H1 (cell line): ENCODE results near the gene CELSR1. TPM values are rescaled to one million over a fixed set of nuclear protein-coding genes. Genes with fewer than 3 reads are reported as not detected.

Experiments used
- CTCF ChIA-PET: fragments of 300-600 bp; sonication (Branson Sonifier 250); formaldehyde crosslinking; loops from one replicate; lab custom pipeline; 2021; ENCODE audit not compliant: partially characterized antibody; lab: Charles Lee
- POLR2A ChIA-PET: fragments of 300-600 bp; sonication (Branson Sonifier 250); formaldehyde crosslinking; loops from one replicate; lab custom pipeline; 2021; ENCODE audit warnings: inconsistent platforms; ENCODE audit not compliant: partially characterized antibody; lab: Charles Lee
- DNase-seq, 2 experiments: peaks; one replicate each; pipeline versions ENCODE4 v3.0.0 to v3.0.0-alpha.2; 2010 to 2022; ENCODE audit warnings: low spot score in 2 of 2, low read depth in 1 of 2, mixed read lengths in 1 of 2
- FAIRE-seq: peaks from 2 replicates; lab custom pipeline; 2011; peaks lifted over from hg19 to GRCh38; lab: Jason Lieb, UNC
- H2AFZ ChIP-seq: 2 replicates; pipeline ENCODE4 v1.8.1; 2012; ENCODE audit warnings: low read length, inconsistent platforms
- H2AK5ac ChIP-seq: 2 replicates; pipeline ENCODE4 v1.6.1; 2013; ENCODE audit warnings: low read depth, low read length
- H2BK120ac ChIP-seq: replicated peaks from 2 replicates; pipeline ENCODE3; 2013; ENCODE audit warnings: low read depth, low read length, inconsistent platforms
- H2BK12ac ChIP-seq: 2 replicates; pipeline ENCODE4 v1.6.1; 2013; ENCODE audit warnings: low read depth, low read length
- H2BK15ac ChIP-seq: 2 replicates; pipeline ENCODE4 v1.6.1; 2013; ENCODE audit warnings: low read length
- H2BK20ac ChIP-seq: 2 replicates; pipeline ENCODE4 v1.6.1; 2013; ENCODE audit warnings: low read length
- H2BK5ac ChIP-seq: 2 replicates; pipeline ENCODE4 v1.6.1; 2013; ENCODE audit warnings: low read depth, low read length
- H3K14ac ChIP-seq: 2 replicates; pipeline ENCODE4 v1.6.1; 2013; ENCODE audit warnings: inconsistent platforms; ENCODE audit not compliant: insufficient read length
- H3K18ac ChIP-seq: 2 replicates; pipeline ENCODE4 v1.6.1; 2013; ENCODE audit warnings: low read length; ENCODE audit errors: extremely low read depth
- H3K23ac ChIP-seq: 2 replicates; pipeline ENCODE4 v1.6.1; 2013; ENCODE audit warnings: inconsistent platforms; ENCODE audit not compliant: insufficient read length
- H3K23me2 ChIP-seq: 2 replicates; pipeline ENCODE4 v1.6.1; 2013; ENCODE audit warnings: low read depth, low read length
- H3K27ac ChIP-seq: 2 replicates; pipeline ENCODE4 v1.6.1; 2011; ENCODE audit warnings: low read depth, low read length, inconsistent platforms
- H3K27me3 ChIP-seq, 4 experiments: replicated peaks in 1 of 4; 1 replicate in 1 of 4; 2 replicates in 3 of 4; pipeline versions ENCODE4 v1.6.1 to v1.8.1; 2011 to 2013; ENCODE audit warnings: low read length in 3 of 4, mild to moderate bottlenecking in 3 of 4, inconsistent platforms in 2 of 4, mixed read lengths in 2 of 4, moderate library complexity in 1 of 4; ENCODE audit not compliant: control insufficient read depth in 3 of 4, insufficient read depth in 3 of 4; ENCODE audit errors: extremely low read depth in 1 of 4
- H3K36me3 ChIP-seq, 4 experiments: 2 replicates each; pipeline versions ENCODE4 v1.6.1 to v1.8.1; 2011 to 2013; ENCODE audit warnings: mild to moderate bottlenecking in 4 of 4, low read length in 3 of 4, moderate library complexity in 2 of 4, control low read depth in 1 of 4, inconsistent platforms in 1 of 4; ENCODE audit not compliant: insufficient read depth in 4 of 4, control insufficient read depth in 2 of 4
- H3K4ac ChIP-seq: replicated peaks from 2 replicates; pipeline ENCODE3; 2013; ENCODE audit warnings: low read length, low read depth, mixed read lengths, inconsistent platforms; ENCODE audit not compliant: insufficient read length
- H3K4me1 ChIP-seq, 4 experiments: replicated peaks in 1 of 4; 1 replicate in 1 of 4; 2 replicates in 3 of 4; pipeline versions ENCODE4 v1.6.1 to v1.8.1; 2011 to 2013; ENCODE audit warnings: low read length in 3 of 4, inconsistent platforms in 2 of 4, mixed read lengths in 1 of 4; ENCODE audit not compliant: insufficient read depth in 4 of 4, control insufficient read depth in 3 of 4
- H3K4me2 ChIP-seq, 2 experiments: 2 replicates each; pipeline versions ENCODE4 v1.6.1 to v1.8.1; 2011 to 2013; ENCODE audit warnings: low read depth in 2 of 2, low read length in 2 of 2, control low read depth in 1 of 2, inconsistent platforms in 1 of 2, mild to moderate bottlenecking in 1 of 2; ENCODE audit not compliant: insufficient read depth in 1 of 2
- H3K4me3 ChIP-seq, 4 experiments: fragments of 200-600, 300-600 bp in 1 of 4; sonication (generic), shearing (Covaris generic), sonication (Bioruptor Twin) in 1 of 4; 2 replicates each; pipeline versions ENCODE4 v1.5.1 to v1.8.1; 2011 to 2016; ENCODE audit warnings: low read length in 4 of 4, low read depth in 3 of 4, control low read depth in 2 of 4, inconsistent platforms in 2 of 4, mild to moderate bottlenecking in 2 of 4, mixed read lengths in 1 of 4, moderate library complexity in 1 of 4; ENCODE audit not compliant: insufficient read depth in 2 of 4; ENCODE audit errors: extremely low read depth in 1 of 4
- H3K56ac ChIP-seq: replicated peaks from 2 replicates; pipeline ENCODE3; 2013; ENCODE audit warnings: low read depth, mild to moderate bottlenecking, mixed read lengths, low read length, inconsistent platforms; ENCODE audit not compliant: insufficient read length
- H3K79me1 ChIP-seq: 2 replicates; pipeline ENCODE4 v1.6.1; 2013; ENCODE audit warnings: low read depth, low read length, control low read depth
- H3K79me2 ChIP-seq, 2 experiments: 2 replicates each; pipeline versions ENCODE4 v1.6.1 to v1.8.1; 2012 to 2013; ENCODE audit warnings: low read length in 2 of 2, mild to moderate bottlenecking in 2 of 2, inconsistent platforms in 1 of 2; ENCODE audit not compliant: insufficient read depth in 2 of 2, control insufficient read depth in 1 of 2
- H3K9ac ChIP-seq, 4 experiments: replicated peaks in 1 of 4; 1 replicate in 1 of 4; 2 replicates in 3 of 4; pipeline versions ENCODE4 v1.6.1 to v1.8.1; 2011 to 2013; ENCODE audit warnings: low read depth in 3 of 4, low read length in 3 of 4, control low read depth in 2 of 4, mild to moderate bottlenecking in 2 of 4, moderate library complexity in 2 of 4, inconsistent platforms in 1 of 4; ENCODE audit errors: extremely low read depth in 1 of 4
- H3K9me3 ChIP-seq, 2 experiments: 2 replicates each; pipeline versions ENCODE4 v1.6.1 to v1.8.1; 2012 to 2013; ENCODE audit warnings: mild to moderate bottlenecking in 2 of 2, moderate library complexity in 2 of 2, control low read depth in 1 of 2, inconsistent platforms in 1 of 2, low read depth in 1 of 2, low read length in 1 of 2, mixed read lengths in 1 of 2; ENCODE audit not compliant: insufficient read depth in 2 of 2
- H4K20me1 ChIP-seq, 2 experiments: replicated peaks in 1 of 2; 2 replicates each; pipeline versions ENCODE3 to v1.8.1; 2011 to 2013; ENCODE audit warnings: inconsistent platforms in 2 of 2, low read length in 2 of 2, mild to moderate bottlenecking in 1 of 2; ENCODE audit not compliant: insufficient read depth in 2 of 2, control insufficient read depth in 1 of 2
- H4K5ac ChIP-seq: 2 replicates; pipeline ENCODE4 v1.6.1; 2013; ENCODE audit warnings: low read length, low read depth, mixed read lengths, inconsistent platforms; ENCODE audit not compliant: insufficient read length
- H4K8ac ChIP-seq: 2 replicates; pipeline ENCODE4 v1.8.0; 2013; ENCODE audit warnings: mild to moderate bottlenecking, moderate library complexity, low read length, inconsistent platforms; ENCODE audit not compliant: insufficient read depth; ENCODE audit errors: extremely low read depth
- H4K91ac ChIP-seq: replicated peaks from 2 replicates; pipeline ENCODE3; 2013; ENCODE audit warnings: low read length, mixed read lengths, inconsistent platforms; ENCODE audit not compliant: insufficient read length
- BACH1 ChIP-seq: IDR thresholded peaks from 2 replicates; pipeline ENCODE4 v1.6.1; 2012; ENCODE audit warnings: low read length, improper control_type of control experiment
- BCL11A ChIP-seq, 2 experiments: IDR thresholded peaks; one replicate each; pipeline ENCODE4 v1.6.1; 2011; ENCODE audit warnings: low read depth in 2 of 2, low read length in 2 of 2, mild to moderate bottlenecking in 2 of 2
- CHD2 ChIP-seq: IDR thresholded peaks from 2 replicates; pipeline ENCODE4 v1.6.1; 2012; ENCODE audit warnings: low read length, improper control_type of control experiment
- EZH2 ChIP-seq: fragments of 200-600 bp; sonication (generic); IDR thresholded peaks from 2 replicates; pipeline ENCODE4 v1.7.1; 2012; ENCODE audit warnings: low read depth, mild to moderate bottlenecking, moderate library complexity, low read length, inconsistent platforms; ENCODE audit not compliant: severe bottlenecking
- GTF2F1 ChIP-seq: IDR thresholded peaks from 2 replicates; pipeline ENCODE4 v1.6.1; 2012; ENCODE audit warnings: low read depth, low read length, improper control_type of control experiment, borderline replicate concordance
- MAFK ChIP-seq: IDR thresholded peaks from 2 replicates; pipeline ENCODE4 v1.6.1; 2012; ENCODE audit warnings: low read depth, mild to moderate bottlenecking, improper control_type of control experiment, low read length
- SIN3A ChIP-seq, 2 experiments: IDR thresholded peaks in 1 of 2; conservative IDR thresholded peaks in 1 of 2; 2 replicates each; pipeline ENCODE4 v1.6.1; 2011 to 2012; ENCODE audit warnings: low read length in 2 of 2, improper control_type of control experiment in 1 of 2, low read depth in 1 of 2, mild to moderate bottlenecking in 1 of 2
- SP1 ChIP-seq: IDR thresholded peaks from 2 replicates; pipeline ENCODE4 v1.6.1; 2011; ENCODE audit warnings: low read depth, low read length
- SP2 ChIP-seq: IDR thresholded peaks from 2 replicates; pipeline ENCODE4 v1.6.1; 2012; ENCODE audit warnings: mild to moderate bottlenecking, low read length, inconsistent platforms
- TBP ChIP-seq: IDR thresholded peaks from 2 replicates; pipeline ENCODE4 v1.6.1; 2011; ENCODE audit warnings: low read depth, low read length, improper control_type of control experiment
- WGBS, 2 experiments: shearing (Covaris generic) in 1 of 2; methylation state at CpG; one replicate each; pipeline versions ENCODE4 v1.1.6 to v1.1.7; 2013 to 2015; ENCODE audit warnings: low lambda C conversion rate in 2 of 2, mixed read lengths in 2 of 2, inconsistent platforms in 1 of 2, low coverage in 1 of 2, missing lambda C conversion rate in 1 of 2; ENCODE audit not compliant: insufficient replicate concordance in 2 of 2, insufficient coverage in 1 of 2, insufficient read length in 1 of 2; ENCODE audit errors: extremely low coverage in 1 of 2, missing lambda C conversion rate in 1 of 2; 5-methylcytosine and 5-hydroxymethylcytosine counted together
- polyA plus RNA-seq, 7 experiments: library from polyadenylated mRNA; depleted of rRNA in 3 of 7; stranded (reverse) in 5 of 7; unstranded in 2 of 7; fragments of >200 nt in 5 of 7; fragments of 200-250 nt in 2 of 7; gene quantifications; 1 replicate in 5 of 7; 2 replicates in 1 of 7; 4 replicates in 1 of 7; pipeline versions ENCODE4 v1.2.1 to v1.2.3, GENCODE V29; 2011 to 2013; ENCODE audit warnings: missing spikeins in 2 of 7, mixed read lengths in 2 of 7
- total RNA-seq: library from RNA; stranded (reverse); fragmentation: NEBNext Ultra II Directional; extraction: Animal tissue kit (Norgen Biotek cat#: 25700); gene quantifications from 2 replicates; pipeline ENCODE4 v1.2.1, GENCODE V29; 2021
- TF ChIP-seq, protein P1 (sequence below), 3 experiments: IDR thresholded peaks; 1 replicate in 2 of 3; 2 replicates in 1 of 3; pipeline versions ENCODE4 v1.5.1 to v1.6.1; 2011; ENCODE audit warnings: low read length in 3 of 3, mild to moderate bottlenecking in 3 of 3, inconsistent platforms in 2 of 3, low read depth in 1 of 3, moderate library complexity in 1 of 3; ENCODE audit not compliant: insufficient read depth in 1 of 3; ENCODE audit errors: control extremely low read depth in 1 of 3

The CELSR1 gene
- total and polyA plus RNA-seq, 2 of the 8 experiments (the other 6 are each of a cell fraction or from before 2014, with no cell fraction given): 9.0 to 12.4 TPM

DNA sequence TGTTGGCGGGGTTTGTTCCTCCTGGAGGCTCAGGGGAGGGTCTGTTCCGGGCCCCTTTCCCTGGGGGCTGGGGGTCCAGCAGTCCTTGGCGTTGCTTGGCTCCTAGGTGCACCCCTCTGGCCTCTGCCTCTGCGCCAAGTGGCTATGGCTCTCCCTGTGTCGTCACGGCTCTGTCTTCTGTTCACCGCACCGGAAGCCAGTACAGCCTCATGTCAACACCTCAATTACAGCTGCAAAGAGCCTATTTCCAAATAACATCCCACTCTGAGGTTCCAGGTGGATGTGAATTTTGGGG, 64.8 kb downstream of the CELSR1 start:
- TF ChIP-seq SP1 (no peak), SP2 (no peak), TBP (no peak), GTF2F1 (no peak), SIN3A (conservative IDR thresholded peaks at IDR 0.05 in 1 of 2, IDR thresholded peaks at IDR 0.05 in 1 of 2; ENCODE audit: low read depth in 1 of 2, low read length in 2 of 2) (no peak), BCL11A (IDR thresholded peaks at IDR 0.05; ENCODE audit: low read depth in 2 of 2, low read length in 2 of 2) (no peak), MAFK (no peak), CHD2 (no peak), EZH2 (no peak), BACH1 (no peak)
- TF ChIP-seq, protein P1, sequence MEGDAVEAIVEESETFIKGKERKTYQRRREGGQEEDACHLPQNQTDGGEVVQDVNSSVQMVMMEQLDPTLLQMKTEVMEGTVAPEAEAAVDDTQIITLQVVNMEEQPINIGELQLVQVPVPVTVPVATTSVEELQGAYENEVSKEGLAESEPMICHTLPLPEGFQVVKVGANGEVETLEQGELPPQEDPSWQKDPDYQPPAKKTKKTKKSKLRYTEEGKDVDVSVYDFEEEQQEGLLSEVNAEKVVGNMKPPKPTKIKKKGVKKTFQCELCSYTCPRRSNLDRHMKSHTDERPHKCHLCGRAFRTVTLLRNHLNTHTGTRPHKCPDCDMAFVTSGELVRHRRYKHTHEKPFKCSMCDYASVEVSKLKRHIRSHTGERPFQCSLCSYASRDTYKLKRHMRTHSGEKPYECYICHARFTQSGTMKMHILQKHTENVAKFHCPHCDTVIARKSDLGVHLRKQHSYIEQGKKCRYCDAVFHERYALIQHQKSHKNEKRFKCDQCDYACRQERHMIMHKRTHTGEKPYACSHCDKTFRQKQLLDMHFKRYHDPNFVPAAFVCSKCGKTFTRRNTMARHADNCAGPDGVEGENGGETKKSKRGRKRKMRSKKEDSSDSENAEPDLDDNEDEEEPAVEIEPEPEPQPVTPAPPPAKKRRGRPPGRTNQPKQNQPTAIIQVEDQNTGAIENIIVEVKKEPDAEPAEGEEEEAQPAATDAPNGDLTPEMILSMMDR (IDR thresholded peaks at IDR 0.05; ENCODE audit: control extremely low read depth in 1 of 3, insufficient read depth in 1 of 3, low read depth in 1 of 3, low read length in 3 of 3): no peak
- H3K56ac ChIP-seq: no peak overlapping the region
- DNase-seq: no peak
- H2BK20ac ChIP-seq: no peak overlapping the region
- no peak overlapping the region for H3K4ac ChIP-seq
- POLR2A ChIA-PET: no interaction called here
- no peak overlapping the region for H3K9ac ChIP-seq
- no peak overlapping the region for H3K18ac ChIP-seq
- no peak overlapping the region for H2AFZ ChIP-seq
- H3K23ac ChIP-seq: no peak overlapping the region
- H2BK15ac ChIP-seq: no peak overlapping the region
- CTCF ChIA-PET: interaction anchor here (0.5 to 1.9 kb wide), 2 partner anchors 10 to 1195 kb away, joined by 3 to 6 read pairs; no protein-coding TSS in a partner anchor
- H2BK5ac ChIP-seq: no peak overlapping the region
- no peak overlapping the region for H2BK120ac ChIP-seq
- H3K4me3 ChIP-seq: no peak overlapping the region
- H3K27ac ChIP-seq: no peak overlapping the region
- no peak overlapping the region for H4K91ac ChIP-seq
- no peaks in the 10 kb centered on the region for H3K9me3 ChIP-seq
- H3K36me3 ChIP-seq: no peaks in the 10 kb centered on the region
- whole genome bisulfite sequencing, 2 experiments: 95% methylated on average over 8 of the region's 8 CpGs; no CpG with 5 or more reads in 1 of the 2 experiments
- no peak overlapping the region for H3K4me2 ChIP-seq
- no peak overlapping the region for H2AK5ac ChIP-seq
- H4K20me1 ChIP-seq: no peaks in the 10 kb centered on the region
- no peaks in the 10 kb centered on the region for H3K23me2 ChIP-seq
- H3K27me3 ChIP-seq: no peaks in the 10 kb centered on the region
- no peak overlapping the region for H4K8ac ChIP-seq
- H4K5ac ChIP-seq: no peak overlapping the region
- no peaks in the 10 kb centered on the region for H3K4me1 ChIP-seq
- no peak for FAIRE-seq
- no peaks in the 10 kb centered on the region; the same call in 1 of the 2 replicates for H3K79me1 ChIP-seq
- no peak overlapping the region for H2BK12ac ChIP-seq
- no peak overlapping the region for H3K14ac ChIP-seq
- no peaks in the 10 kb centered on the region for H3K79me2 ChIP-seq
